Measurements from ENCODE around the gene SLC12A8.

The SLC12A8 gene

GRCh38 chr3:125190786-125191185 lies 21.8 kb downstream of the SLC12A8 start:
- no peak overlapping the region for H3K4me3 ChIP-seq (ENCODE audit: low read length)
- no peak overlapping the region for H3K9ac ChIP-seq (ENCODE audit: low read length)
- no peaks in the 10 kb centered on the region for H3F3A ChIP-seq (ENCODE audit: insufficient read depth, low read length)
- DNase-seq = no peak
- H3K36me3 ChIP-seq (replicated peaks; ENCODE audit: insufficient read depth, low read length) = no peaks in the 10 kb centered on the region
- H3K9me2 ChIP-seq (replicated peaks; ENCODE audit: insufficient read depth, low read length) = no peaks in the 10 kb centered on the region
- H3K79me2 ChIP-seq (ENCODE audit: low read length) = no peaks in the 10 kb centered on the region
- TF ChIP-seq EZH2phosphoT487 (IDR thresholded peaks at IDR 0.05; ENCODE audit: low read length) = no peak
- TF ChIP-seq EZH2 (optimal IDR thresholded peaks at IDR 0.05; ENCODE audit: low read depth, low read length) = no peak
- no peak for TF ChIP-seq CTCF (IDR thresholded peaks at IDR 0.05; ENCODE audit: low read length)
- no peak overlapping the region for H2AFZ ChIP-seq (ENCODE audit: low read length)
- H3K27me3 ChIP-seq (replicated peaks; ENCODE audit: insufficient read depth, low read length) = no peaks in the 10 kb centered on the region
- no peaks in the 10 kb centered on the region for H4K20me1 ChIP-seq (ENCODE audit: insufficient read depth, low read length)
- H3K4me1 ChIP-seq (ENCODE audit: low read length) = no peaks in the 10 kb centered on the region
- H3K9me3 ChIP-seq (replicated peaks; ENCODE audit: insufficient read depth, low read length) = no peaks in the 10 kb centered on the region
- H3K27ac ChIP-seq (ENCODE audit: low read length) = no peak overlapping the region
- no peak overlapping the region for H3K4me2 ChIP-seq (ENCODE audit: low read depth, low read length)

DNA sequence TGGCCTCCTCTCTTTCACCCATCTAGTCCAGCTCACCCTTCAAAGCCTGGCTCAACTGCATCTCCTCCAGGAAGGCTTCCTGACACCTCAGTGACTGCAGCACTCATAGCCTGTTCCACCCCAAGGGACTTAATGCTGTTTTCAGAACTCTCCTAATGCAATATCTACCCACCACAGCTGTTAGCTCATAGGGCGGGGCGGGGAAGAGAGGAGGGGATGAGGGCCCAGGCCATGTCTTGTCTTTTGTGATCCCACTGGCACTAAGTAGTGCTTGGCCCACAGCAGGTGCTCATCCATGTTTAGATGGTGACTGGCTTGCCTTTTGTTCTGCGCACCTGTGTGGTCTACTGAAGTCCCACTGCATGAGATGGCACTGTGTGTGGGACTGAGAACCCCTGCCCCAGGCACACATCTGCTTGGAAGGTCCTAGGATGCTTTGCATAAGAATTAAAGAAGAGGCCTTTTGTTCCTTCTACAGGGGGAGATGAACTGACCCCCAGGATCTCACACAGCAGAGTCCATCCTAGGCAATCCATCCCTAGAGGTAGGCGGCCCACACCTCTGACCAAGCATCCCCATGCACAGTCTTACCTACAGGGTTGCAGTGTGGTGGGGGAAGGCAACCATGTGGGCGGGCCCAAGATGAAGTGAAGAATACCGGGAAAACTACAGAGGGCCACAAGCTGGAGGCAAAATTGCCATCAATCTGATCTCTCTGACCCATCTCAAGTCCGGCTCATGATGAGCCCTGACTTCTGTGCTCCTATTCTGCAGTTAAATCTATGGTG lies 23.0 kb downstream of the SLC12A8 start:
- Histone ChIP-seq H3F3A (ENCODE audit: insufficient read depth, low read length) (no peaks in the 10 kb centered on the region), H3K4me2 (ENCODE audit: low read depth, low read length) (no peak overlapping the region), H3K79me2 (ENCODE audit: low read length) (no peaks in the 10 kb centered on the region), H3K27me3 (replicated peaks; ENCODE audit: insufficient read depth, low read length) (no peaks in the 10 kb centered on the region), H3K4me1 (ENCODE audit: low read length) (no peaks in the 10 kb centered on the region), H3K9me3 (replicated peaks; ENCODE audit: insufficient read depth, low read length) (no peaks in the 10 kb centered on the region), H2AFZ (ENCODE audit: low read length) (no peak overlapping the region), H3K36me3 (replicated peaks; ENCODE audit: insufficient read depth, low read length) (no peaks in the 10 kb centered on the region), H4K20me1 (ENCODE audit: insufficient read depth, low read length) (no peaks in the 10 kb centered on the region), H3K9ac (ENCODE audit: low read length) (no peak overlapping the region), H3K4me3 (ENCODE audit: low read length) (no peak overlapping the region), H3K9me2 (replicated peaks; ENCODE audit: insufficient read depth, low read length) (no peaks in the 10 kb centered on the region), H3K27ac (ENCODE audit: low read length) (no peak overlapping the region)
- TF ChIP-seq EZH2 (optimal IDR thresholded peaks at IDR 0.05; ENCODE audit: low read depth, low read length) (no peak), EZH2phosphoT487 (IDR thresholded peaks at IDR 0.05; ENCODE audit: low read length) (no peak), CTCF (IDR thresholded peaks at IDR 0.05; ENCODE audit: low read length) (no peak)
- DNase-seq = no peak

GRCh38 chr3:125188955-125189354 lies 23.6 kb downstream of the SLC12A8 start:
- H4K20me1 ChIP-seq (ENCODE audit: insufficient read depth, low read length) = no peaks in the 10 kb centered on the region
- no peaks in the 10 kb centered on the region for H3K79me2 ChIP-seq (ENCODE audit: low read length)
- DNase-seq = no peak

More at GRCh38 chr3:125188955-125189354, 23.6 kb downstream of the SLC12A8 start:
- no peak overlapping the region for H3K27ac ChIP-seq (ENCODE audit: low read length)
- no peak overlapping the region for H2AFZ ChIP-seq (ENCODE audit: low read length)
- TF ChIP-seq EZH2phosphoT487 (IDR thresholded peaks at IDR 0.05; ENCODE audit: low read length) (no peak), EZH2 (optimal IDR thresholded peaks at IDR 0.05; ENCODE audit: low read depth, low read length) (no peak), CTCF (IDR thresholded peaks at IDR 0.05; ENCODE audit: low read length) (no peak)
- no peaks in the 10 kb centered on the region for H3K9me3 ChIP-seq (replicated peaks; ENCODE audit: insufficient read depth, low read length)
- H3K36me3 ChIP-seq (replicated peaks; ENCODE audit: insufficient read depth, low read length) = no peaks in the 10 kb centered on the region
- H3F3A ChIP-seq (ENCODE audit: insufficient read depth, low read length) = no peaks in the 10 kb centered on the region
- H3K4me1 ChIP-seq (ENCODE audit: low read length) = no peaks in the 10 kb centered on the region
- no peaks in the 10 kb centered on the region for H3K27me3 ChIP-seq (replicated peaks; ENCODE audit: insufficient read depth, low read length)
- no peak overlapping the region for H3K4me2 ChIP-seq (ENCODE audit: low read depth, low read length)
- no peak overlapping the region for H3K4me3 ChIP-seq (ENCODE audit: low read length)
- no peaks in the 10 kb centered on the region for H3K9me2 ChIP-seq (replicated peaks; ENCODE audit: insufficient read depth, low read length)
- no peak overlapping the region for H3K9ac ChIP-seq (ENCODE audit: low read length)
